ENCODE data around the gene PCDHGA1.

The PCDHGA1 gene

DNA sequence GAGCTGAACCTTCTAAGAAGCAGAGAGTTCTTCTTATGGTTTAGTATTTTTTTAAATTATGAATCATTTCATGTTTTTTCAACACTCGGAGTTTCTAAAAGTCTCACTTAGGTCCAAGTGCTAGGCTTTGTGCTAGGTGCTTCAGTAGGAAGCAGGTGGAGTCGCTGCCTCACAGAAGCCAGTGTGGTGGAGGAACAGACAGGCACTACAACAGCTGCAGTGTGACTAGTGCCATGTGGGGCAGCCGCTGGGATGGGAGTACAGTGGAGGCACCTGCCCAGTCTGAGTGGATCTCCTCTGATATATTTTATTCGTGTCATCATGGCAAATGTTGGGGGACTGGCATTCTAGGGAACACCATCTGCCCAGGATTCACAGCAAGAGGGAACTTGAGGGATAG, 173.9 kb downstream of the PCDHGA1 start:
- H3K27ac ChIP-seq: peak overlapping the region in 9 of 11 experiments; percentile 25 to 100 (median 100); a peak in 17 of 22 replicates

DNA sequence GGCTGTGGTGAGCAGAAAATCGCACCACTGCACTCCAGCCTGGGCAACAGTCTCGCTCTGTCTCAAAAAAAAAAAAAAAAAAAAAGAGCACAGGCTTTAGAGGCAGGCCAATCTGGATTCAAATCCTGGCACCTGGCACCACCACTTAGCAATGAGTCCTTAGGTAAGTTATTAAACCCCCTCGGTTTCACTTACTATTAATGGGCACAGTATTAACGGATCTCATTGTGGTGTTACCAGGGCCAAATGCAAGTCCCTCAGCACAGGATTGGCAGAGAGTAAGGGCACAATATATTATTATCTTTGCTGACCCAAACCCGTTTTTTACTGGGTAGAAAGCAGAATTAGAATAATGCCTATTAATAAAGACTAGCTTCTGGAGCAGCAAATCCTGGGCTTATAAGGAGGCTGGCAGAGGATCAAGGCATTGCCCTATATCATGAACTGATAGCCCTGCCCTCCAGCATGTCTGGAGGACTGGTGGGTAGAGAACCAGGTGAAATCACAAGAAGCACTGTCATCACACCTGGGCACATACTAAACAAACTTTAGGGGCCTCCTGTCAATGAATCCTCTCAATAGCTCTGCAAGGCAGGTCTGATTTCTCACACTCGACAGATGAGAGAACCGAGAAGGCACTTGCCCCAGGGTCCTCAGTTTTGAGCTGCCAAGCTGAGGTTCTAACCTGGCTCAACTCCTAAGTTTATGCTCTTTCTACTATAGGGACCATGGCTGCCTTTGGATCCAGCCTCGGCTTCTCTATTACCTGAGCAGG, 176.3 kb downstream of the PCDHGA1 start:
- peaks cover 84 to 99% (median 93%) of the 10 kb centered on the region in 10 experiments for H3K4me1 ChIP-seq
- peak overlapping the region; percentile 88 to 97 (median 94) for H3K4me2 ChIP-seq
- no peaks in the 10 kb centered on the region for H3K9me3 ChIP-seq (replicated peaks in 1 of 11)
- H4K20me1 ChIP-seq: no peaks in the 10 kb centered on the region
- no peaks in the 10 kb centered on the region for H3K27me3 ChIP-seq
- H3K9ac ChIP-seq: peak overlapping the region; percentile 65 to 99 (median 95); a peak in 21 of 22 replicates
- peaks cover 18 to 75% (median 53%) of the 10 kb centered on the region in 11 experiments; a peak in 20 of 22 replicates for H3K36me3 ChIP-seq
- peak overlapping the region in 8 of 10 experiments; percentile 49 to 69 (median 56); a peak in 12 of 20 replicates for H3K4me3 ChIP-seq
- H3K27ac ChIP-seq: peak overlapping the region; percentile 58 to 100 (median 99); a peak in 21 of 22 replicates
- no peak for TF ChIP-seq Cebpa-rat (IDR thresholded peaks at IDR 0.05)

More for the DNA sequence above, 173.9 kb downstream of the PCDHGA1 start:
- H3K4me3 ChIP-seq: no peak overlapping the region
- no peaks in the 10 kb centered on the region for H4K20me1 ChIP-seq
- H3K36me3 ChIP-seq: peaks cover 10 to 77% (median 52%) of the 10 kb centered on the region in 11 experiments; a peak in 19 of 22 replicates
- H3K4me1 ChIP-seq: peaks cover 61 to 81% (median 72%) of the 10 kb centered on the region in 10 experiments
- TF ChIP-seq Cebpa-rat (IDR thresholded peaks at IDR 0.05): no peak
- peak overlapping the region in 7 of 11 experiments; percentile 19 to 99 (median 97); a peak in 10 of 22 replicates for H3K9ac ChIP-seq
- peak overlapping the region; percentile 56 to 97 (median 94); a peak in 20 of 22 replicates for H3K4me2 ChIP-seq
- H3K27me3 ChIP-seq: no peaks in the 10 kb centered on the region
- no peaks in the 10 kb centered on the region for H3K9me3 ChIP-seq (replicated peaks in 1 of 11)

DNA sequence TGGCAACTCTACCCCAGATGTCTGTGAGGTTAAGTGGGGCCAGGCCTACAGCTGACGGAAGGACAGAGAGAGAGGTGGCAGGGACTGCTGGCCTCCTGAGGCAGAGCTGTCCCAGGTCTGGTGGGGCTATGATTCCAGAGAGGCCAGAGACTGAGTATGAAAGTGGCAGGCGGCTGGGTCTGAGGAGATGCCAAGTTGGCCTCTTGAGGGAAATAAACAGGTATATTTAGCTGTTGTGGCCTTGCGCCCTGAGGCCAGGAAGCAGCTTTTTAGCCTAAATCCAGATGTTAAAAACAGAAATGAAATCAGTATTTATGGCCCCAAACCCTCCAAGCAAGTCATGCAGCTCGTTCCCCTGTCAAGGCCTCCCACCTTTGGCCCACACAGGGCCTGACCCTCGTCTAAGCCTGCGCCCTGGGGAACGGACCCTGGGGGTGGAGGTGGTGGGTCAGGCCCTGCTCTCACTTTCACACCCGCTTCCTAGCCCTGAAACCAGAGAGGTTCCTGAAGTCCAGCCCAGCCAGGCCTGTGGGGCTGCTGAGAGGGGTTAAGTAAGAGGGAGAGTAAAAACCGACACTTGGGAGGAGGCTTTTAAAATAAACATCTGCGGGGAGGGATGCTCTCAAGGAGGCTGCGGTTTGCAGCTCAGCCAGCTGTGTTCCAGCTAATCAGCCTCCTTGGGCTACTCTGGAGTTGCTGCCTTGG, 177.2 kb downstream of the PCDHGA1 start:
- no peaks in the 10 kb centered on the region for H3K27me3 ChIP-seq
- H3K4me1 ChIP-seq: peaks cover 93 to 99% (median 95%) of the 10 kb centered on the region in 10 experiments
- peak overlapping the region in 9 of 10 experiments; percentile 30 to 69 (median 55); a peak in 17 of 20 replicates for H3K4me3 ChIP-seq
- H3K4me2 ChIP-seq: peak overlapping the region; percentile 88 to 97 (median 94)
- H3K9me3 ChIP-seq (replicated peaks in 1 of 11): no peaks in the 10 kb centered on the region
- H3K9ac ChIP-seq: peak overlapping the region; percentile 65 to 99 (median 95); a peak in 21 of 22 replicates
- peak in 5 of 11 experiments; percentile 14 to 69 (median 64); a peak in 6 of 22 replicates for TF ChIP-seq Cebpa-rat (IDR thresholded peaks at IDR 0.05)
- peak overlapping the region; percentile 58 to 100 (median 99); a peak in 21 of 22 replicates for H3K27ac ChIP-seq
- peaks cover 16 to 75% (median 54%) of the 10 kb centered on the region in 11 experiments; a peak in 20 of 22 replicates for H3K36me3 ChIP-seq
- H4K20me1 ChIP-seq: no peaks in the 10 kb centered on the region

DNA sequence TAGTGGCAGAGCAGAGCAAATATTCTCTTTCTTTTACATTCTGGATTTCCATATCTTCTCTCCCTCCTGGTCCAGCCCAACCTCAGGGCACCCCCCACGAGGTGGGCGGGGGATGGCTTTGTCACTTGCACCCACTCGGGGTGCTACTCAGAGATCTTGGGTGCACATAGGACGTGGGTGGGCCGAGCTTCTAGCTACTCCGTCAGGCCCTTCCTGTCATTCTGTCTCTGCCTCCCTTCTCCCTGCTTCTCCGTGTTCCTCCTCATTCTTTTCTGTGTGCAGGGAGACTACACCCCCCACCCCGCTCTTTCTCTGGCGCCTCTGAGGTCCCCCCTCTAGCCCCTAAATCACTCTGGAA, 178.1 kb downstream of the PCDHGA1 start:
- Histone ChIP-seq H4K20me1 (no peaks in the 10 kb centered on the region), H3K27ac (peak overlapping the region; percentile 58 to 100 (median 99); a peak in 21 of 22 replicates), H3K4me2 (peak overlapping the region; percentile 88 to 97 (median 94)), H3K4me1 (peaks cover 94 to 99% (median 95%) of the 10 kb centered on the region in 10 experiments), H3K4me3 (peak overlapping the region; percentile 16 to 69 (median 54); a peak in 19 of 20 replicates), H3K27me3 (no peaks in the 10 kb centered on the region), H3K36me3 (peaks cover 10 to 68% (median 46%) of the 10 kb centered on the region in 11 experiments; a peak in 20 of 22 replicates), H3K9me3 (replicated peaks in 1 of 11) (no peaks in the 10 kb centered on the region), H3K9ac (peak overlapping the region; percentile 65 to 99 (median 95); a peak in 21 of 22 replicates)
- no peak for TF ChIP-seq Cebpa-rat (IDR thresholded peaks at IDR 0.05)

DNA sequence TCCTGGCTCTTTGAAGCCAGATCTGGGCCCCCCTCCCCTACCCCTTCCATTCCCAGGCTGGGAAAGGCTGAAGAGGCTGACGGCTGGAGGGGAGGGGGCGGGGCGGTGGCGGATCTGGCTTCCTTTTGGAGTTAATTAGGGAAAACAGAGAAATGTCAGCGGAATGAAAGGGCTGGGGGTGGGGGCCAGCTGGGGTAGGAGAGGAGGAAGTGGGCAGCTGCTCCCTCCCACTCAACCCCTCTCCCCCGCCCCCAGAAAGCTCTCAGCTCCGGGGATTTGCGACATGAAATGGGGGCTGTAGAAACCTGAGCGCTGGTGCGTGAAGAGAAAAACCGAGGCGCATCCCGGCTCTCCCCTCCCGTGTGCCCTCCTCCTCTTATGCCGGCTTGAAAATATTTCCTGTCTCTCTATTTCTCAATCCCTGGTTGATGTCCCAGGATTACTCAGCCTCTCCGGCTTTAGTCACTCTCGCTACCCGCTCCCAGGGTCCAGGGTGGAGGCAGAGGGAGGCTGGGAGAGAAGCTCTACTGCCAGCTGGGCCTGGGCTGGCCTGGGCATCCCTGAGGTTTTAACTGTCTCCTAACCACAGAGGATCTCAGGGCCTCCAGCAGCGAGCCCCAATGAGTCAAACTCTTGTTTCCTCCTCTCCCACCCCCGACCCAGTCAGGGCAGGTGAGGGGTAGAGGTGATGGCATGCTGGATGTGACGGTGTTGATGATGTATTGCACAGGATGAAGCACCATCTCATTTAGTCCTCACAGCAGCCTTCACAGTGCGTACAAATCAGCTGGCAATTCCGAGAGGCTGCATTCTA, 178.7 kb downstream of the PCDHGA1 start:
- Histone ChIP-seq H4K20me1 (no peaks in the 10 kb centered on the region), H3K4me3 (peak overlapping the region; percentile 16 to 69 (median 54); a peak in 19 of 20 replicates), H3K9me3 (replicated peaks in 1 of 11) (no peaks in the 10 kb centered on the region), H3K4me1 (peaks cover 92 to 98% (median 95%) of the 10 kb centered on the region in 10 experiments), H3K27ac (peak overlapping the region; percentile 58 to 100 (median 99); a peak in 21 of 22 replicates), H3K27me3 (no peaks in the 10 kb centered on the region), H3K9ac (peak overlapping the region; percentile 65 to 99 (median 95)), H3K36me3 (peaks cover 10 to 62% (median 42%) of the 10 kb centered on the region in 11 experiments; a peak in 20 of 22 replicates), H3K4me2 (peak overlapping the region; percentile 93 to 98 (median 96))
- TF ChIP-seq Cebpa-rat (IDR thresholded peaks at IDR 0.05): peak in 10 of 11 experiments; percentile 20 to 97 (median 94); a peak in 17 of 22 replicates

DNA sequence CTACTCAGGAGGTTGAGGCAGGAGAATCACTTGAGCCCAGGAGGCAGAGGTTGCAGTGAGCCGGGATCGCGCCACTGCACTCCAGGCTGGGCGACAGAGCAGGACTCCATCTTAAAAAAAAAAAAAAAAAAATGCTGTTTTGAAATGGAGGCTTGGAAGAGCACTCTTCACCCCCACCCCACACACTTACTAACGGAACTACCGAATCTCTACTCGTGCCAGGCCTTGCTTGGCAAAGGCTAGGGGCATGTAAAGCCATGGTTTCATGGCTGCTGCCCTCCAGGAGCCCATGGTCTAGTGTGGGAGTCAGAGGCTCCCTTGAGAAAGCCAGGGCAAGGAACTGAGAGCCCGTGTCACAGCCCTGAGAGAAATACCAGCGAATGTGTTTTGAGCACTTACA, 179.8 kb downstream of the PCDHGA1 start:
- Histone ChIP-seq H3K4me1 (peaks cover 92 to 98% (median 95%) of the 10 kb centered on the region in 10 experiments), H3K4me2 (peak overlapping the region; percentile 86 to 98 (median 95)), H3K27ac (peak overlapping the region in 10 of 11 experiments; percentile 85 to 100 (median 100); a peak in 21 of 22 replicates)

DNA sequence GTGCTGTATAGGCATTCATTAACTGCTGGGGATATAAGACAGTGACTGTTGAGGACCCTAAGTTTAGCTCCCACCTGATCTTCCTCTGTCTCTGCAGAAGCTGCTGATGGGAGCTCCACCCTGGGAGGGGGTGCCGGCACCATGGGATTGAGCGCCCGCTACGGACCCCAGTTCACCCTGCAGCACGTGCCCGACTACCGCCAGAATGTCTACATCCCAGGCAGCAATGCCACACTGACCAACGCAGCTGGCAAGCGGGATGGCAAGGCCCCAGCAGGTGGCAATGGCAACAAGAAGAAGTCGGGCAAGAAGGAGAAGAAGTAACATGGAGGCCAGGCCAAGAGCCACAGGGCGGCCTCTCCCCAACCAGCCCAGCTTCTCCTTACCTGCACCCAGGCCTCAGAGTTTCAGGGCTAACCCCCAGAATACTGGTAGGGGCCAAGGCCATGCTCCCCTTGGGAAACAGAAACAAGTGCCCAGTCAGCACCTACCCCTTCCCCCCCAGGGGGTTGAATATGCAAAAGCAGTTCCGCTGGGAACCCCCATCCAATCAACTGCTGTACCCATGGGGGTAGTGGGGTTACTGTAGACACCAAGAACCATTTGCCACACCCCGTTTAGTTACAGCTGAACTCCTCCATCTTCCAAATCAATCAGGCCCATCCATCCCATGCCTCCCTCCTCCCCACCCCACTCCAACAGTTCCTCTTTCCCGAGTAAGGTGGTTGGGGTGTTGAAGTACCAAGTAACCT, 180.7 kb downstream of the PCDHGA1 start:
- Histone ChIP-seq H4K20me1 (no peaks in the 10 kb centered on the region), H3K27ac (peak overlapping the region in 10 of 11 experiments; percentile 85 to 100 (median 100); a peak in 20 of 22 replicates), H3K9ac (peak overlapping the region in 10 of 11 experiments; percentile 74 to 99 (median 95); a peak in 17 of 22 replicates), H3K36me3 (peaks cover 6 to 58% (median 37%) of the 10 kb centered on the region in 11 experiments; a peak in 21 of 22 replicates), H3K4me2 (peak overlapping the region; percentile 86 to 98 (median 95)), H3K9me3 (replicated peaks in 1 of 11) (no peaks in the 10 kb centered on the region), H3K27me3 (no peaks in the 10 kb centered on the region), H3K4me1 (peaks cover 92 to 98% (median 95%) of the 10 kb centered on the region in 10 experiments), H3K4me3 (peak overlapping the region in 7 of 10 experiments; percentile 5 to 69 (median 40); a peak in 8 of 20 replicates)
- TF ChIP-seq Cebpa-rat (IDR thresholded peaks at IDR 0.05): no peak

More for the DNA sequence above, 179.8 kb downstream of the PCDHGA1 start:
- peak overlapping the region in 10 of 11 experiments; percentile 74 to 99 (median 95); a peak in 20 of 22 replicates for H3K9ac ChIP-seq
- H4K20me1 ChIP-seq: no peaks in the 10 kb centered on the region
- no peaks in the 10 kb centered on the region for H3K27me3 ChIP-seq
- H3K9me3 ChIP-seq (replicated peaks in 1 of 11): no peaks in the 10 kb centered on the region
- H3K36me3 ChIP-seq: peaks cover 10 to 58% (median 38%) of the 10 kb centered on the region in 11 experiments; a peak in 20 of 22 replicates
- peak overlapping the region in 7 of 10 experiments; percentile 38 to 69 (median 41); a peak in 11 of 20 replicates for H3K4me3 ChIP-seq
- TF ChIP-seq Cebpa-rat (IDR thresholded peaks at IDR 0.05): no peak
